ENCODE measurements around the gene CLDN22.

- TF ChIP-seq CHD4 (IDR thresholded peaks at IDR 0.05; ENCODE audit: borderline replicate concordance) (no peak), RAD21 (conservative IDR thresholded peaks at IDR 0.05 in 1 of 2, IDR thresholded peaks at IDR 0.05 in 1 of 2) (no peak), RCOR1 (IDR thresholded peaks at IDR 0.05; ENCODE audit: low read depth, low read length) (no peak), POLR2A (IDR thresholded peaks at IDR 0.05; ENCODE audit: low read length) (no peak), BHLHE40 (IDR thresholded peaks at IDR 0.05; ENCODE audit: low read depth, low read length) (no peak), REST (IDR thresholded peaks at IDR 0.05) (no peak), RFX5 (IDR thresholded peaks at IDR 0.05) (no peak)
Measured at GRCh38 chr4:183362036-183362435, 42.0 kb upstream of the CLDN22 start.
